Neural cell (in vitro differentiated cells): ENCODE results near the gene GATAD2A. TPM values are rescaled to one million over a fixed set of nuclear protein-coding genes. Genes with fewer than 3 reads are reported as not detected.

Experiments used
- H2AFZ ChIP-seq: fragments of 200-600, 300-800 bp; sonication (generic), shearing (Covaris generic); 2 replicates; pipeline ENCODE4 v1.6.0; 2014; ENCODE audit warnings: low read depth, mild to moderate bottlenecking, antibody characterized with exemption, low read length, moderate library complexity
- H3F3A ChIP-seq: fragments of 200-600 bp; shearing (Covaris generic); 2 replicates; pipeline ENCODE4 v1.6.1; 2016; ENCODE audit warnings: mild to moderate bottlenecking, moderate library complexity, mixed read lengths, antibody characterized with exemption, low read length; ENCODE audit not compliant: insufficient read depth, poor library complexity, severe bottlenecking
- H3K27ac ChIP-seq: fragments of 200-600, 300-800 bp; sonication (generic), shearing (Covaris generic); 2 replicates; pipeline ENCODE4 v1.5.1; 2014; ENCODE audit warnings: mild to moderate bottlenecking, low read length, moderate library complexity
- H3K27me3 ChIP-seq: fragments of 300-800, 200-600 bp; sonication (generic), shearing (Covaris generic); 2 replicates; pipeline ENCODE4 v1.6.0; 2014; ENCODE audit warnings: mild to moderate bottlenecking, low read depth, low read length, moderate library complexity; ENCODE audit not compliant: insufficient read depth
- H3K36me3 ChIP-seq: fragments of 300-800, 200-600 bp; sonication (generic), shearing (Covaris generic); 2 replicates; pipeline ENCODE4 v1.5.1; 2014; ENCODE audit warnings: mild to moderate bottlenecking, antibody characterized with exemption, low read length, moderate library complexity; ENCODE audit not compliant: insufficient read depth
- H3K4me2 ChIP-seq: fragments of 300-800, 200-600 bp; sonication (generic), shearing (Covaris generic); 2 replicates; pipeline ENCODE4 v1.6.0; 2014; ENCODE audit warnings: mild to moderate bottlenecking, low read length
- H3K4me3 ChIP-seq: fragments of 300-800, 200-600 bp; sonication (generic), shearing (Covaris generic); 2 replicates; pipeline ENCODE4 v1.5.1; 2014; ENCODE audit warnings: mild to moderate bottlenecking, low read length, moderate library complexity
- H3K79me2 ChIP-seq: fragments of 200-600 bp; shearing (Covaris generic); replicated peaks from 2 replicates; pipeline ENCODE4 v1.6.0; 2014; ENCODE audit warnings: mild to moderate bottlenecking, low read length, moderate library complexity; ENCODE audit not compliant: insufficient read depth
- H3K9ac ChIP-seq: fragments of 300-800, 200-600 bp; sonication (generic), shearing (Covaris generic); 2 replicates; pipeline ENCODE4 v1.6.1; 2016; ENCODE audit warnings: mild to moderate bottlenecking, low read length, mixed read lengths
- H3K9me2 ChIP-seq: fragments of 200-600 bp; shearing (Covaris generic); 2 replicates; pipeline ENCODE4 v1.6.1; 2016; ENCODE audit warnings: mild to moderate bottlenecking, low read length, mixed read lengths; ENCODE audit not compliant: insufficient read depth
- H3K9me3 ChIP-seq: fragments of 200-600, 300-800 bp; sonication (generic), shearing (Covaris generic); 2 replicates; pipeline ENCODE4 v1.6.1; 2016; ENCODE audit warnings: mild to moderate bottlenecking, mixed run types, low read length, moderate library complexity, mixed read lengths
- H4K20me1 ChIP-seq: fragments of 200-600 bp; shearing (Covaris generic); 2 replicates; pipeline ENCODE4 v1.6.1; 2016; ENCODE audit warnings: mild to moderate bottlenecking, mixed run types; ENCODE audit not compliant: insufficient read depth
- CTCF ChIP-seq: fragments of 450-650 bp; IDR thresholded peaks from 2 replicates; pipeline ENCODE4 v1.5.1; 2014; ENCODE audit warnings: antibody characterized with exemption, mild to moderate bottlenecking, moderate library complexity; ENCODE audit not compliant: poor library complexity, severe bottlenecking
- EP300 ChIP-seq: fragments of 450-650 bp; conservative IDR thresholded peaks from 2 replicates; pipeline ENCODE4 v1.6.1; 2014; ENCODE audit warnings: antibody characterized with exemption, mild to moderate bottlenecking, moderate library complexity; ENCODE audit not compliant: poor library complexity, severe bottlenecking
- EZH2 ChIP-seq: fragments of 200-600, 300-800 bp; shearing (Covaris generic), sonication (generic); IDR thresholded peaks from 2 replicates; pipeline ENCODE4 v1.6.1; 2014; ENCODE audit warnings: antibody characterized with exemption, low read length, borderline replicate concordance, mild to moderate bottlenecking; ENCODE audit not compliant: insufficient read depth, poor library complexity, severe bottlenecking
- MXI1 ChIP-seq: fragments of 450-650 bp; conservative IDR thresholded peaks from 2 replicates; pipeline ENCODE4 v1.6.1; 2014; ENCODE audit warnings: antibody characterized with exemption, mild to moderate bottlenecking; ENCODE audit not compliant: poor library complexity, severe bottlenecking
- POLR2AphosphoS5 ChIP-seq: IDR thresholded peaks from 2 replicates; pipeline ENCODE4 v1.6.1; 2012
- RAD21 ChIP-seq: fragments of 450-650 bp; conservative IDR thresholded peaks from 2 replicates; pipeline ENCODE4 v1.6.1; 2014; ENCODE audit warnings: antibody characterized with exemption, mild to moderate bottlenecking, moderate library complexity
- REST ChIP-seq: IDR thresholded peaks from 2 replicates; pipeline ENCODE4 v1.6.1; 2012; ENCODE audit warnings: borderline replicate concordance
- SMC3 ChIP-seq: fragments of 450-650 bp; conservative IDR thresholded peaks from 2 replicates; pipeline ENCODE4 v1.6.1; 2014; ENCODE audit warnings: antibody characterized with exemption, mild to moderate bottlenecking, moderate library complexity; ENCODE audit not compliant: poor library complexity
- TAF1 ChIP-seq: IDR thresholded peaks from 2 replicates; pipeline ENCODE4 v1.6.1; 2012; ENCODE audit warnings: low read depth
- polyA plus RNA-seq: library from polyadenylated mRNA; depleted of rRNA; stranded (reverse); fragments of >200 nt; gene quantifications from 2 replicates; pipeline ENCODE4 v1.2.3, GENCODE V29; 2014

GATAD2A gene
- polyA plus RNA-seq, 1 donor from 2014 or later: 13.9 TPM

- Histone ChIP-seq H3K4me2 (no peak overlapping the region), H3K79me2 (no peaks in the 10 kb centered on the region), H3K9me2 (no peaks in the 10 kb centered on the region), H3K4me3 (no peak overlapping the region), H3K9me3 (no peaks in the 10 kb centered on the region), H3K36me3 (no peaks in the 10 kb centered on the region), H3K9ac (no peak overlapping the region), H3F3A (no peaks in the 10 kb centered on the region), H3K27ac (no peak overlapping the region), H3K27me3 (no peaks in the 10 kb centered on the region), H2AFZ (no peak overlapping the region), H4K20me1 (no peaks in the 10 kb centered on the region)
- TF ChIP-seq TAF1 (no peak), CTCF (no peak), MXI1 (no peak)
These were observed 137.6 kb downstream of the GATAD2A start for GRCh38 chr19:19543101-19543500.

GRCh38 chr19:19543640-19544039, 138.2 kb downstream of the GATAD2A start:
- no peak overlapping the region for H2AFZ ChIP-seq
- no peak for TF ChIP-seq POLR2AphosphoS5
- no peak for TF ChIP-seq MXI1
- no peak for TF ChIP-seq SMC3
- TF ChIP-seq TAF1: no peak
- TF ChIP-seq RAD21: no peak
- H3K9me3 ChIP-seq: no peaks in the 10 kb centered on the region
- H3K9ac ChIP-seq: no peak overlapping the region
- no peaks in the 10 kb centered on the region for H3K27me3 ChIP-seq
- no peak overlapping the region for H3K4me2 ChIP-seq
- H3F3A ChIP-seq: no peaks in the 10 kb centered on the region
- H3K9me2 ChIP-seq: no peaks in the 10 kb centered on the region
- no peaks in the 10 kb centered on the region for H3K36me3 ChIP-seq
- H3K4me3 ChIP-seq: no peak overlapping the region
- no peak overlapping the region for H3K27ac ChIP-seq
- no peaks in the 10 kb centered on the region for H4K20me1 ChIP-seq
- no peaks in the 10 kb centered on the region for H3K79me2 ChIP-seq

GRCh38 chr19:19544257-19544953, 138.9 kb downstream of the GATAD2A start:
- no peaks in the 10 kb centered on the region for H4K20me1 ChIP-seq

More at GRCh38 chr19:19544257-19544953, 138.9 kb downstream of the GATAD2A start:
- Histone ChIP-seq H3K9me2 (no peaks in the 10 kb centered on the region), H3K9me3 (no peaks in the 10 kb centered on the region), H3K4me3 (no peak overlapping the region), H3K27me3 (no peaks in the 10 kb centered on the region), H3F3A (no peaks in the 10 kb centered on the region), H2AFZ (no peak overlapping the region), H3K9ac (no peak overlapping the region), H3K36me3 (no peaks in the 10 kb centered on the region), H3K79me2 (no peaks in the 10 kb centered on the region), H3K4me2 (no peak overlapping the region), H3K27ac (no peak overlapping the region)
- TF ChIP-seq EZH2 (no peak), REST (no peak), POLR2AphosphoS5 (no peak), MXI1 (no peak), CTCF (no peak), RAD21 (no peak), EP300 (no peak), TAF1 (no peak), SMC3 (no peak)
